ENCODE measurements around the gene MORF4L1.
"Not testable (repeated sequence)": the region's sequence is repeated elsewhere in the genome, so short reads cannot be mapped to it uniquely, and the experiment has no call there.

The MORF4L1 gene, protein sequence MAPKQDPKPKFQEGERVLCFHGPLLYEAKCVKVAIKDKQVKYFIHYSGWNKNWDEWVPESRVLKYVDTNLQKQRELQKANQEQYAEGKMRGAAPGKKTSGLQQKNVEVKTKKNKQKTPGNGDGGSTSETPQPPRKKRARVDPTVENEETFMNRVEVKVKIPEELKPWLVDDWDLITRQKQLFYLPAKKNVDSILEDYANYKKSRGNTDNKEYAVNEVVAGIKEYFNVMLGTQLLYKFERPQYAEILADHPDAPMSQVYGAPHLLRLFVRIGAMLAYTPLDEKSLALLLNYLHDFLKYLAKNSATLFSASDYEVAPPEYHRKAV

DNA sequence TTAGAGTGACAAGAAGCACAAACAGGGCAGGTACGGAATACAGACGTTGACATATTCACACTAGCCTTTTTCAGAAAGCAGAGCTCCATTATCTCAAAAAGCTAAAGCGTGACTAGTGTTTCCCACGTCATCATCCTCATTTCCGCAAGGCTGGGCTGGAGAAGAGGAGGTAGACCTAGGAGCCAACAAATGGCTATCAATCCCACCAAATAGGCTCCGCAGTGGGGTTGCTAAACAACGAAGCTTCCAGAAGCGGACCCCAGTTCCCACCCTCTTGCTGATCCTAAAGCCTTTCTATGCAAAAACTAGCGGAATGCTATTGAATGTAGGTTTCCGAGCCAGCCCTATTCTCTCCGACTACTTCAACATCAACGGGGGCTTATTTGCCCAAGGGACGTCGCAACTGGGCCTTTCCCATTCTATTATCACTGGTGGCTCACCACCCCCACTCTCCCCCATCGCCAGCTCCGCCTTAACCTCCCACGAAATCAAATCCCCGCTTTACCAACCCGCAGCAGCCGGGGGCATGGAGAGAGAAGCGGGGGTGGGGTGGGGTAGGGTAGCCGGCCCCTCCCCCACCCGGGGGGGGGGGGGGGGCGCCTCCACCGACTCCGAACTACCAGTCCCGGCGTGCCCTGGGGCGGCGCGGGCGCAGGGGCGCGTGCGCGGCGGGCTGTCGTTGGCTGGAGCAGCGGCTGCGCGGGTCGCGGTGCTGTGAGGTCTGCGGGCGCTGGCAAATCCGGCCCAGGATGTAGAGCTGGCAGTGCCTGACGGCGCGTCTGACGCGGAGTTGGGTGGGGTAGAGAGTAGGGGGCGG, at the start of gene MORF4L1:
TSS of gene MORF4L1 (plus strand) at position 736 of the 817 bp plus-strand sequence. CDS start 128 bp downstream, outside the sequence.
- DNase-seq (ENCODE audit: low read depth in 2 of 3, low spot score in 2 of 3), result peak; percentile 83 to 96 (median 85)

DNA sequence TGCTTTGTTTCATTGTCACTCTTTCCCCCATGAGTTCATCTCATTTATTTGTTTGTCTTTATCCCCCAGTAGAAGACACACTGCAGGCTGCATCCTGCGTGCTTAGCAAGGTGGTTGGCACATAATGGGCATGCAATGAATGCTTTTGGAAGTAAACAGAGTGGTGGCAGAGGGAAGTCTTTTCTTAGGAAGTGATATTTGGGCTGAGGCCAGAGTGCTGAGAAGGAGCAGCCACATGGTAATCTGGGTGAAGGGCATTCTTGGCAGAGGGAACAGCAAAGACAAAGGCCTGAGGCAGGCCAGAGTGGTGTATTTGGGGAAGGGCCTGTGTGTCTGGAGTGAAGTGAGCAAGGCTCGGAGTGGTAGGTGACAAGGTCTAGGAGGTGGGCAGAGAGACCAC, 43.8 kb upstream of the MORF4L1 start:
- no peak for DNase-seq (ENCODE audit: low read depth in 2 of 3, low spot score in 2 of 3)

DNA sequence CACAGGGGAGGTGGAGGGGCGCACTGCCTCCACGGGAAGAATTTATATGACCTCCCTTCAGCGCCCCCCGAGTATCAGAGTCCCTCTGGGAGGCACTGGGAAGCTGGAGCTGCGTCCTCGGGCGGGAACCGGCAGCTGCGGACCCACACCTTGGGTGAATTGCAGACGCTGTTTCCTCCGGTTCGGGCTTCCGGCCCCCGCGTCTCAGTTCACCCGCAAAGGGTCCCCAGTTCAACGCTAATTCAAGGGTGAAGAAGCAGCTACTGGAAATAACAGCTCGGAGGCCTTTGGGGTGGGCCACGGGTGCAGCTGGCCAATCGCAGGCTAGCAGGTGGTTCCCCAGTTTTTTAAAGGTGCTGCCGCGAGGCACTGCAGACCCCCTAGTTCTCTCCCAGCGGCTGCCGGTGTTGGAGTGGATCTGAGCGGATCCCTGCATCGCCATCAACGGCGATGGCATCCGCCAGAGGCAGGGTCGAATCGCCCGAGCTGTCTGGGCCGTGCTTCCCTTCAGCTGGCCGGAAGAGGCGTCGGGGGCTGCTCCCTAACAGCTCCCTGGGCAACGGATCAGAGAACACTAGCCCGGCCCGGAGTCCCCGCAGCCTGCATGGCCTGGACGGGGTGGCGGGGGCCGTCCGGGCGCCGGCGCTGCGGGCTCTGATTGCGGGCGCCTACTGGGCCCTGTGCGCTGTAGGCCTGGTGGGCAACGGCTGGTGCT, 42.0 kb upstream of the MORF4L1 start:
- DNase-seq (ENCODE audit: low read depth in 2 of 3, low spot score in 2 of 3), result no peak

DNA sequence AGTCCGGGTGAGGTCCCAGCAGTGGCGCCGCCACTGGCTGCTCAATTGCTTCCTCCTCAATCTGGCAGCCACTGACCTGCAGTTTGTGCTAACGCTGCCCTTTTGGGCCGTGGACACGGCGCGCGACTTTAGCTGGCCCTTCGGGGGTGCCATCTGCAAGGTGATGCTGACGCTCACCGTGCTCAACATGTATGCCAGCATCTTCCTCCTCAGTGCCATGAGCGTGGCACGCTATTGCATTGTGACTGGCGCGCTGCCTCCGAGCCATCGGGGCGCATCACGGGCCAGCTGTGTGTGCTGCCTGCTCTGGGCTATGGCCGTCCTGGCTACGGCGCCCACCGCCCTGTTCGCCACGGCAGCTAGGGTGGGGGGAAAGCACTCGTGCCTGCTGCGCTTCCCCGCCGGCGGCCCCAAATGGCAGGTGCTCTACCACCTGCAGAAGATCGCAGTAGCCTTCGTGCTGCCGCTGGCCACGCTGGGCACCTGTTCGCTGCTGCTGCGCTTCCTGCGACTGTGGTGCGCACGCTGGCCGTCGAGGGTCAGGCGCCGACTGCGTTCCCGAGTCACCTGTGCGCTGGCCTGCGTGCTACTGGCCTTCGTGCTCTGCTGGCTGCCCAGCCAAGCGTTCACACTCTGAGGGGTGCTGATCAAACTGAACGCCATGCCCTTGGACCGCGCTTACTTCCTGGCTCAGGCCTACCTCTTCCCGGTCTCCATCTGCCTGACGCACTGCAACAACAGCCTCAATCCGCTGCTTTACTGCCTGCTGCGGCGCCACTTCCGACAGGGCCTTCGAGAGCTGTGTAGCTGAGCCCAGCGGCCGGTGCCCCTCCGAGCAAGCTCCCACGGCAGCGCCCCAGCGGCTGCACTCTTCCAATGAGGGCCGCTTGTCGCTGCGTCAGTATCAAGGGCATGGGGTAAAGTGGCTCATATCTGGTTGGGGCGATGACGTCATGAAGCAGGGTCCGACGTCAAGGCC, 41.2 kb upstream of the MORF4L1 start:
- no peak for DNase-seq (ENCODE audit: low read depth in 2 of 3, low spot score in 2 of 3)

DNA sequence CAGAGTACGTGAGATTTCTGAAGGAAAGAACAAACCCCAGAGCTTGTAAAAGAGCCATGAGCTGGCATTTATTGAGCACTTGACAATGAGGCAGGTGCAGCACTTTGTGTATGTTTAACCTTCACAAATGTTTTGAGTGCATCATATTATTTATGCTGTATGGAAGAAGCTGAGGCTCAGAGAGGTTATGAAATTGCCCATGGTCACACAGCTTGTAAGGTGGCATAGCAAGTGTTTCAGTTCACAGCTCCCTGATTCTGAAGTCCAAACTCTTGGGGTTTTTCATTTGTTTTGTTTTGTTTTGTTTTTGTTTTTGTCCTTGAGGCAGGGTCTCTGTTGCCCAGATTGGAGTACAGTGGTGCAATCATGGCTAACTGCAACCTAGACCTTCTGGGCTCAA, 36.4 kb upstream of the MORF4L1 start:
- DNase-seq (ENCODE audit: low read depth in 2 of 3, low spot score in 2 of 3), result no peak

DNA sequence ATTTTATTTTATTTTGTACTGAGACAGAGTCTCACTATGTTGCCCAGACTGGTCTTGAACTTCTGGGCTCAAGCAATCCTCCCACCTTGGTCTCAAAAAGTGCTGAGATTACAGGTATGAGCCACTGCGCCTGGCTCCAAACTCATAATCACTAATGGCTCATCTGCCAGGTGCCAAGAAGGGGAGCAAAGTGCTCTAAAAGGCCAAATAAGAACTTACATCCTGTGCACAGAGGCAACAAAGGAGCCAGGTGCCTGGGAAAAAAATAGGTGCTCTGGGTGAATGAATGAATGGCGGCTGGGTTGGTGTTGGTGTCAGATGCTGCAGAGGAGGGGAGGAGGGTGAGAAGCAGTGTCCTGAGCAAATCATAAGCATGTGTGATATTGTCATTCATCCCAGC, 35.6 kb upstream of the MORF4L1 start:
- no peak for DNase-seq (ENCODE audit: low read depth in 2 of 3, low spot score in 2 of 3)

DNA sequence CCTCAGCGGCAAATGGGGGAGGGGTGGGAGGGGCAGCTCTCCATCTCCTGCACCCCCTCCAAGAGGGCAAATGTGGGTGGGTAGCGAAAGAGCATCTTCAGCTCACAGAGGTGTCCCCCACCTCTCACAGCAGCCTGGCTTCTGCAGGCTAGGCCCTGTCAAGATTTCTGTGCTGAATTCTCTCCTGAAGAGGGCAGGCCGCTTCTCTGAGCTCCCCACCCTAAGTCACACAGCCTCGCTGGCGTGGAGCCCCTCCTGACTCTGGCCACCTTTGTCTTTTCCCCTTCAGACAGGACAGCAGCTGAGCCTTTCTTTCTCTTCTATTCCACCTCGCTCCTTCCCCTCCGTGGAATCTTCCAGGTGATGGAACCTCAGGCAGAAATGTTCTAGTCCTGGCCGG, 35.1 kb upstream of the MORF4L1 start:
- no peak for DNase-seq (ENCODE audit: low read depth in 2 of 3, low spot score in 2 of 3)

DNA sequence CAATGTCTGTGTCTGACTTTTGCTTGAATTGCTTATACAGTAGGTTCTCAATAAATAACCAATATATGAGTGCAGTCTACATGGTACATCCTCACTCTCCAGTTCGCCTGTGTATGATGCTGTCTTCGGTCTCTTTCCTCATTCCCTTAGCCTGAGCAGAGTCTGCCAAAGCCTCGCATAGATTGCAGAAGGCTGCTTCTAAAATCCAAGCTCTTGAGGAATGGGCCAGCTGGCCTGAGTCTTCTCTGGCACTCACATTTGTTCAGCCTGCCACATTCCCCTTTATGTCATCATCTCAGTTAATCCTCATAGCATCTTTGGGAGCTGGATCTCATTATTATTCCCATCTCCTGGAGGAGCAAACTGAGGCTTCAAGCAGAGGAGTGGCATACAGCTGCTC, 34.2 kb upstream of the MORF4L1 start:
- DNase-seq (ENCODE audit: low read depth in 2 of 3, low spot score in 2 of 3), result no peak

DNA sequence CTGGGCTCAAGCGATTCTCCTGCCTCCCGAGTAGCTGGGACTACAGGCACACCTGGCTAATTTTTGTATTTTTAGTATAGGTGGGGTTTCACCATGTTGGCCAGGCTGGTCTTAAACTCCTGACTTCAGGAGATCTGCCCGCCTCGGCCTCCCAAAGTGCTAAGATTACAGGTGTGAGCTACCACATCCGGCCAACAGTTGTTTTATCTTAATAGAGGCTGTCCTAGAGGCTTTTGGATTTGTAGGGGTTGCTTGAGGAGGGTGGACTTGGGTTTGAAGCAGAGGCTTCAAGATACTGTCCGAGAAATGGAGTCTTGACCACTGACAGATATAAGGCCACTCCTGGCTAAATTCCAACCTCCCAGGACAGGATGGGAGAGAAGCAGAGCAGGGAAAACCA, 33.5 kb upstream of the MORF4L1 start:
- not testable (repeated sequence) for DNase-seq (ENCODE audit: low read depth in 2 of 3, low spot score in 2 of 3)

DNA sequence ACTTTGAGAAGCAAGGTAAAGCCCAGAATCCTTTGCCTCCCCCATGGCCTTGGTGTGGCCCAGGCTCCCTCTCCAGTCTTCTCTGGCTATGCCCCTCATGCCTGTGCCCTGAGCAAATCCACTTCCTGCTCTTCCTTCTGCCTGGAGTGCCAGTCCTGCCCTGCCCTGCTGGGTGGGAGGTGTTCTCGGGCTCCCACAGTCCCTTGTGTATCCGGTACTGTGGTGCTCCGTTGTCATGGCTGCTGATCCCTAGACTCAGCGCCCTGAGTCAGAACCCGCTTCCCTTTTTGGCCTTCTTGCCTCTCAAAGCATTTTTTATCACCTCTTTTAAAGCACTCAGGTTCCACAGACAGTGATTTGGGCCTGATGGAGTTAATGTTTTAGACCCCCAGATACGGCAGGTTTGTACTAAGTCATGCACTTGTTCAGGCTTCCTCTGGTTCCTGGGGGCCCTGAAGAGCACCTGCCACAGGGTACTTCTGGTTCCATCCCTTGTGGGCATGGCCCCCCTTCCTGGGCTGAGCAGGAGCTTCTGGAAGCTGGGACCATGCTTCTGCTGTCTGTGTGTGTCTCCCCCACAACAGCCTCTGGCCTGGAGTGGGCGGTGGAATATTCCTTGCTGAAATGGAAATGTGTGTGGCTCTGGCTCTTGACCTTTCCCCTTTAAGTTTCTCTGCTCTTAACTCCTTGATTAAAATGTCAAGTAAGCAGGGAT, 31.9 kb upstream of the MORF4L1 start:
- no peak for DNase-seq (ENCODE audit: low read depth in 2 of 3, low spot score in 2 of 3)

DNA sequence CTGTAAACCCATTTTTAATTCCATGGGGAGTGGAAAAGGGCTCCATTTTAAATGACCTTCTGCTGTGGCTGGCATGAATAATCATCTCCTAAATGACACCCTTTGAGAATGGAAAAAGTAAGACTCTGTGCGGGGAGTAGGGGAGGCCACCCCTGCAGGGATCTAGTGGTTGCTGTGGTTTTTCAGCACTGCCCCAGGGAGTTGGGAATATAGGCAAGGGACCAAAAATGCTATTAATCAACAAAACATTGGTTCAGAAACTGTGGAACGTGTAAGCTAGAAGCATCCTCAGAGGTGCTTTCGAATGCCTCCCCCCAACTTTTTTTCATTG, 31.3 kb upstream of the MORF4L1 start:
- no peak for DNase-seq (ENCODE audit: low read depth in 2 of 3, low spot score in 2 of 3)

DNA sequence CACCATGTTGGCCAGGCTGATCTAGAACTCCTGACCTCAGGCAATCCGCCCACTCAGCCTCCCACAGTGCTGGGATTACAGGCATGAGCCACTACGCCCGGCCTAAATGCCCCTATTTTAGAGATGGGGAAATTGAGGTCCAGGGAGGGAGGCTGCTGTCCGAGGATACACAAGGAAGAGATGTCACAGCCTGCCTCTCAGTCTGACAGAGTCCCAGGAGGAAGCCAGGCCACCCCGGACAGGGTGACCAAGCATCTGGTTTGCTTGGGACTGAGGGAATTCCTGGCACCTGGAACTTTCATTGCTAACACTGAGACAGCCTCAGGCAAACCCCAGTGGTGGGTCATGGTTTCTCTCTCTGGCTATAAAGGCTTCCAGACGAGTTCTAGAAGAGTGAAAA, 30.8 kb upstream of the MORF4L1 start:
- DNase-seq (ENCODE audit: low read depth in 2 of 3, low spot score in 2 of 3), result no peak

DNA sequence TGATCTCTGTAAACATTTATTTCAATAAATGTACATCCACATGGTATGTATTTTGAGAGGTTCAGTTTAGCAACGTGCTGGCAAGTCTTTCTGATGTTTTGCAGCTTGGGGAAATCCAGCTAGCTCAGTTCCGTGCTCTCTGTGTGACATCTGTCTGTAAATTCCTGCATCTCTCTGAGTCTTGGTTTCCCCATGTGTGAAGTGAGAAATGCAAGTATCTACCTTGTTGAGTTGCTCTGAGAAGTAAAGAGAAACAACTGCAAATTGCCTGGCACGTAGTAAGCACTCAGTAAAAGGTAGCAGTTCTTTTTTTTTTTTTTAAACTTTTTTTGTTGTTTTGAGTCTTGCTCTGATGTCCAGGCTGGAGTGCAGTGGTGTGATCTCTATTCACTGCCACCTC, 30.2 kb upstream of the MORF4L1 start:
- no peak for DNase-seq (ENCODE audit: low read depth in 2 of 3, low spot score in 2 of 3)

DNA sequence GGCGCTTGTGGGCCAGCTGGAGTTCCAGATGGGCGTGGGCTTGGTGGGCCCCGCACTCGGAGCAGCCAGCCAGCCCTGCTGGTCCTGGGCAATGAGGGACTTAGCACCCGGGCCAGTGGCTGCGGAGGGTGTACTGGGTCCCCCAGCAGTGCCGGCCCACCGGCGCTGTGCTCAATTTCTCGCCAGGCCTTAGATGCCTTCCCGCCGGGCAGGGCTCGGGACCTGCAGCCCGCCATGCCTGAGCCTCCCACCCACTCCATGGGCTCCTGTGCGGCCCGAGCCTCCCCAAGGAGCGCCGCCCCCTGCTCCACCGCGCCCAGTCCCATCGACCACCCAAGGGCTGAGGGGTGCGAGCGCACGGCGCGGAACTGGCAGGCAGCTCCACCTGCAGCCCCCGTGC, 25.8 kb upstream of the MORF4L1 start:
- not testable (repeated sequence) for DNase-seq (ENCODE audit: low read depth in 2 of 3, low spot score in 2 of 3)

DNA sequence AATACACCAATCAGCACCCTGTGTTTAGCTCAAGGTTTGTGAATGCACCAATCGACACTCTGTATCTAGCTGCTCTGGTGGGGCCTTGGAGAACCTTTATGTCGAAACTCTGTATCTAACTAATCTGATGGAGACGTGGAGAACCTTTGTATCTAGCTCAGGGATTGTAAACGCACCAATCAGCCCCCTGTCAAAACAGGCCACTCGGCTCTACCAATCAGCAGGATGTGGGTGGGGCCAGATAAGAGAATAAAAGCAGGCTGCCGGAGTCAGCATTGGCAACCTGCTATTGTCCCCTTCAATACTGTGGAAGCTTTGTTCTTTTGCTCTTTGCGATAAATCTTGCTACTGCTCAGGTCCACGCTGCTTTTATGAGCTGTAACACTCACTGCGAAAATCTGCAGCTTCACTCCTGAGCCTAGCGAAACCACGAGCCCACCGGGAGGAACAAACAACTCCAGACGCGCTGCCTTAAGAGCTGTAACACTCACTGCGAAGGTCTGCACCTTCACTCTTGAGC, 25.2 kb upstream of the MORF4L1 start:
- not testable (repeated sequence) for DNase-seq (ENCODE audit: low read depth in 2 of 3, low spot score in 2 of 3)

DNA sequence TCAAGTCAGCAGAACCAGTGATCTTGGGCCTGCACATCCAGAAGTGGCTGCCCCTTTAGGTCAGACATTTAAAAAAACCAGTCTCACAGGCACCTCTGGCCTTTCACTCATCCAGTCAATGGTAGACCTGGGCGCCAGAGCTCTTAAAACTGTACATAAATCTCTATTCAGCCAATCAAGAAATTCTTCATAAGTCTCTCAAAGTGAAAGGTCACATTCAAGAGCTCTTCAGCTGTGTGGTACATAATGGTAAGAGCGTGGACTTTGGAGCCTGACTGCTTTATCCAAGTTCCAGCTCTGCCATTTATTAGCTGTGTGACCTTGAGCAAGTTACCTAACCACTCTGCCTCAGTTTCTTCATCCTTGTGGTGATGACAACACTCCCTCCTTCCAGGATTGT, 22.3 kb upstream of the MORF4L1 start:
- DNase-seq (ENCODE audit: low read depth in 2 of 3, low spot score in 2 of 3), result no peak

DNA sequence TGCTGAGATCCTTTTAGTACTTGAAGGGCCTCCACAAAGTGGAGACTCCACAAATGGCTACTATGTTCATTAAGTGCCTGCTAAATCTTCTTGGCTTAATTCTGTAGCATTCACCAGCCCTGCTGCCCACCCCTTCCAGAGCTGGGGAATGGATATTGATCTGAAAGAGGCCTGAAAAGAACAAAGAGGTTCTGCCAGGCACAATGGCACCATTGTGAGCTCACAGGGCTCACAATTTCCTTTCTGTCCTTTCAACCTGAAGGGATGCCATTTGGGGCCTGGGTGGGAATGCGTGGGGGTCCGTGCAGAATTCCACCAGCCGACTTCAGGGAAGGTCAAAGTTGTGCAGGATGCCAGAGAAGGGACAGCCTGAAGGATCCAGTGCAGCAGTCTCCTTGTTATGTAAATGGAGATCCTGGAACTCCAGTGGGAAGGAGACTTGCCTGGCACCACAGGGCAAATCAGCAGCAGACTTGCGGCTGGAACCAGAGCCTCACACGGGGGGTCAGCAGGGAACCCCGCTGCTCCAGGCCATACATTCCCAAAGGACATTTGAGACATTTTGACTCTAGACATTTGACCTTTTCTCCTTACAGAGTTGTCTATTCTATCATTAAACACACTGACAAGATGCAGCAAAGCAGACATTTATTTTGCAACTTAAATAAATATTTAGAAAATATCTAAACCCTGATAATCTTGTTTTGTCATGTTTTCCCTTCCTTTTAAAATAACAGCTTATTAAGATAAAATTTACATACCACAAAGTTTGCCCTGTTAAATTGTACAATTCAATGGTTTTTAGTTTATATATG, 21.5 kb upstream of the MORF4L1 start:
- DNase-seq (ENCODE audit: low read depth in 2 of 3, low spot score in 2 of 3), result no peak

DNA sequence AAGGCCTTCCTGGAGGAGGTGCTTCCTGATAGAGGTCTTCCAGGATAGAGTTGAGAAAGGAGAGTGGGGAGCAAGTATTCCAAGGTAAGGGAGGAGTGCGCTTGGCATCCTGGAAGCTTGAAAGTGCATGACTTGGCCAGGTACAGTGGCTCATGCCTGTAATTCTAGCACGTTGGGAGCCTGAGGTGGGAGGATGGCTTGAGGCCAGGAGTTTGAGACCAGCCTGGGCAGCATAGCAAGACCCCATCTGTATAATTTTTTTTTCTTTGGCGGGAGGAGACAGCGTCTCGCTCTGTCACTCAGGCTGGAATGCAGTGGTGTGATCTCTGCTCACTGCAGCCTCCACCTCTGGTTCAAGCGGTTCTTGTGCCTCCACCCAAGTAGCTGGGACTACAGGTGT, 19.2 kb upstream of the MORF4L1 start:
- DNase-seq (ENCODE audit: low read depth in 2 of 3, low spot score in 2 of 3), result no peak

DNA sequence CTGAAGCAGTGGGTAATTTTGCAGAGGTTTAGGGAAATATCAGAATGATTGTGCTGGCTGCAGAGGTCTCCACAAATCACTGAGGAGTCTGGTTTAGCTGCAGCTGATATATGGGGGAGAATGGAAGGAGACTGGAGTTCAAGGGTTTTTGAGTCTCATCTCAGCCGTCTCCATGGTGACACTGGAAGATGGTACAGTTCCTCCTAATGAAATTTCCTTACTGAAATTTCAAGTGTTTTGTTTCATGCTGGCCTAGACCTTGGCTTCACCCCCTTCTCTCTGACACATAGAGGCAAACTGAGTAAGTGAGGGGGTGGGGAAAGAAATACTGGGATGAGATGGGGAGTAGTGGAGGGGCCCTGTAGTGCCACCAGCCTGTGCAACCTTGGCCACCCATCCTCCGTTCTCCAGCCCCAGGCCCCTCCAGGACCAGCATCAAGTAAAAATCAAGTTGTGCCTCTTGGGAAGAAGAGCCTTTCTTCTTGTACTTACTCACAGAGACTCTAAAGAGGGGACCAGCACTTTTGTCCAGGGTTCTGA, 17.8 kb upstream of the MORF4L1 start:
- DNase-seq (ENCODE audit: low read depth in 2 of 3, low spot score in 2 of 3), result no peak

All from activated CD8-positive, alpha-beta memory T cell treated with anti-CD3 and anti-CD28 coated beads for 48 hours (primary cell).